Endometrial microvascular endothelial cells (primary cell): ENCODE data around the gene STXBP1. TPM values are rescaled to one million over a fixed set of nuclear protein-coding genes. Genes with fewer than 3 reads are reported as not detected.

Source experiments
- in situ Hi-C: cut with HindIII; loops from 2 replicates; pipeline ENCODE4 v1.10.0; 2017; ENCODE audit warnings: low sequenced_read_pairs, low pct_unique_long_range_greater_than_20kb; ENCODE audit errors: inconsistent ontology term
- total RNA-seq: library from RNA; depleted of rRNA; stranded (reverse); fragments of >200 nt; gene quantifications from one replicate; pipeline ENCODE4 v1.2.3, GENCODE V29; 2015; ENCODE audit errors: inconsistent ontology term

STXBP1 gene
- total RNA-seq, 1 donor from 2014 or later: 15.6 TPM

DNA sequence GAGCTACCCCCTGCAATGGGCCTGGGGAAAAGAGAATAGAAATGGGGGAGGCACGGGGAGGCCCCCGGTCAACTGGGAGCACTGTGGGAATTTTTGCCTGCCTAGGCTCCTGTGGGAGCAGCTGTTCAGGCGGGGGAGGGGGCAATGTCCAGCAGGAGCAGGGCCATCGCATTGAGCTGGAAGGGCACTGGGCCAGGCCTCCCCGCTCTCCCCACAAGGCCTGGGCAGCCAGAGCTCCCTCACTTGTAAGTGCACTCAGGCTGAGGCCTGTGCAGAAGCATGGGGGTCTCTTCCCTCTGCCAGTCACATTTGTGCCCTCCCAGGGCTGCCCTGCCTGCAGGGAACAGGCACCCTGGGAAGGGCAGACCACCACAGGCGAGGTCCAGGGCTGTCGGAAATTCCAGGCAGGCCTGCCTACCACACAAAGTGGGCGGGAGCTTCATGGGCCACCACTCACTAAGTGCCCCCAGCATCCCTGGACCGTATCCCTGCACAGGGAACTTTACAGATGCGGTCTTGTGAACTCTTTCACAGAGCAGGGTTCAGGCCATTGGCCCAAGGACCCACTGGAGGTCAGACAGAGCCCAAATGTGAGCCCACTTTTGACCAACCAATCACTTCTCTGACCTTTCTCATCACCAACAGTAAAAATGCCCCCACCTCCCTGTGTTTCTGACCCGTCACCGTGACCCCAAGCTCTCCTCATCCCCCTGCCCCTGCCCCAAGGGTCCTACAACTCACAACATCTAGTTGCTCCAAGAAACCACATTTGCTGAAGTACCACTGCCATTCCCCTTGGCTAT, 93.7 kb downstream of the STXBP1 start:
- in situ Hi-C loops: no loop called here

DNA sequence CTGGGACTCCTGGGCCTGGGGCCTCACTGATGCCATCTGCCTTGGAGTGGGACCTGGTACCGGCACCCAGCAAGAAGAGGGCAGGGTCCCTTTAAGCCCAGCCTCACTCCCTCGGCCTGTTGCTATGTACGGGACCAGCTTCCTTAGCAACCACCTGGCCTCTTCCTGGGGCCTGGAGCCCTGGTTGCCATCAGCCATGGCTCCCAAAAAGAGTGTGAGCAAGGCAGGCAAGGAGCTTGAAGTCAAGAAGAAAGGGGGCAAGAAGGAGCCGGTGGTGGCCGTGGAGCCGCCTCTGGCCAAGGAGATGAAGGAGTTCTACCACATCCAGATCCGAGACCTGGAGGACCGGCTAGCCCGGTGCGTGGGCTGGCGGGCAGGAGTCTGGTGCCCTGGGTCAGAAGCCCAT, 94.8 kb downstream of the STXBP1 start, which contains the start of gene CFAP157:
TSS of gene CFAP157 (plus strand) at position 153 of the 406 bp plus-strand sequence. CDS start at position 197, 44 bp downstream.
- in situ Hi-C loops: no loop called here

DNA sequence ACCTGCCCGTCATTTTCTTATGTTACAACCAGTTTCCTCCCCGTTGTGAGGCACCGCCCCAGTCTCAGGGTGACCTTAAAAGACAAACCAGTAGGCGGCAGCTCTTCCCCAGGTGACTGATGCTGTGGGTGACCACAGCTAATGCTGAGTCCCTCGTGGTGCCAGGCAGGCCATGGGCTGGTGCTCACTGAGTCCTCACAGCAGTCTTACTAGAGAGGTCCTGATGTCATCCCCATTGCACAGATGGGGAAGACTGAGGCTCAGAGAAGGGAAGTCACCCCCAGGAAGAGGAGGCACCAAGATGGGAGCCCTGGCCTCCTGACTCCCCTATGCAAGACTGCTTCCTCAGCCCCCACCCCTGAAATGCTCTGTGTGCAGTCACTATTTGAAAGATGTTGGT, 95.7 kb downstream of the STXBP1 start:
- in situ Hi-C loops: no loop called here

- in situ Hi-C loops: no loop called here
These were observed 97.0 kb downstream of the STXBP1 start for GRCh38 chr9:127708952-127709587.

- in situ Hi-C loops: no loop called here
These were observed 98.2 kb downstream of the STXBP1 start for GRCh38 chr9:127710204-127710783.

DNA sequence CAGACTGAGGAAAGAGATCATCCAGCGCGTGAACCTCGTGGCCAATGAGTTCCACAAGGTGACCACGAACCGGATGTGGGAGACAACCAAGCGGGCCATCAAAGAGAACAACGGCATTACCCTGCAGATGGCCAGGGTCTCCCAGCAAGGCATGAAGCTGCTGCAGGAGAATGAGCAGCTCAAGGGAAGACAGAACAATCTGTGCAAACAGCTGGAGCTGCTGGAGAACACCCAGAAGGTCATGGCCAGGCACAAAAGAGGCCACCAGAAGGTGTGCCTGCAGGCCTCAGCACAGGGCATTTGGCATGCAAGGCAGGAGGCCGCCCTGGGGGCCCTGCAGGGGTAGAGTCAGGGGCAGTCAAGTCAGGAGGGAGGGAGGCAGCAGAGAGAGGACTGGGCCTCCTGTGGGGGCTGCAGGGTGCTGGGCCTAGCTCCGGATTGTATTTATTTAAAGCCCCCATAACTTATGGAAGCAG, 99.2 kb downstream of the STXBP1 start:
- in situ Hi-C loops: no loop called here

DNA sequence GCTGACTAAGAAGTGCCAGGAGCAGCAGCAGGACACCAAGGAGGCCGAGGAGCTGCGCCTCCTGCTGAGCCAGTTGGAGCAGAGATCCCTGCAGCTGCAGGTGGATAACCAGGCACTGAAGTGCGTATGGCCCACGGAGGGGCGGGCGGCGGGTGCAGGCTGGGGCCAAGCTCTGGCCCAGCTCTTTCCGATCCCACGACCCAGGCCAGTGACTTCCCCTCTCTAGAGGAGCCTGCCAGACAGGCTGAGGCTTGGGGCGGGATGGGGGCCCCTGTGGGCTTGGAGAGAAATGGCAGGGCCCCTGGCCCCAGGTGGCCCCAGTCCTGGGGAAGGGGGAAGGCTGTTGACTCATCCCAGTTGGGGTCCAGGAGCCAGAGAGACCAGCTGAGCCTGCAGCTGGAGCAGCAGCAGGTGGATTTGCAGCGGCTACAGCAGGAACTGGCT, 99.8 kb downstream of the STXBP1 start:
- in situ Hi-C loops: no loop called here

- in situ Hi-C loops: no loop called here
These were observed 100.3 kb downstream of the STXBP1 start for GRCh38 chr9:127712371-127712770.

DNA sequence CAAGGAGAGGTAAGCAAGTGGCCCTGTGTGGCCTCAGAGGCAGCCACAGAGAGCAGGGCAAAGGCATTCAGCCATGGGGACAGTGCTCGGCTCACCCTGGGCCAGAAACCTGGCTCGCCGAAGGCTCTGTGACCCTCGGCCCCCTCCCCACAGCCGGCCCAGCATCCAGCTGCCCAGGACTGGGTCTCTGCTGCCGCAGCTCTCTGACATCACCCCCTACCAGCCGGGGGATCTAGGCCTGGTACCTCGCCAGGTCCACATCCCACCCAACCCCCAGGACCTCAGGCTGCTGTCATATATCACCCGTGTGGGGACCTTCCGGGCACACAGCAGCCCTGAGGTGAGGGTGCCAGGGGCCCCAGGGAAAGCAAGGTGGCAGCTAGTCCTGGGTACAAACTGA, 100.8 kb downstream of the STXBP1 start:
- in situ Hi-C loops: no loop called here

GRCh38 chr9:127714020-127714750, 102.1 kb downstream of the STXBP1 start:
- in situ Hi-C loops: no loop called here

DNA sequence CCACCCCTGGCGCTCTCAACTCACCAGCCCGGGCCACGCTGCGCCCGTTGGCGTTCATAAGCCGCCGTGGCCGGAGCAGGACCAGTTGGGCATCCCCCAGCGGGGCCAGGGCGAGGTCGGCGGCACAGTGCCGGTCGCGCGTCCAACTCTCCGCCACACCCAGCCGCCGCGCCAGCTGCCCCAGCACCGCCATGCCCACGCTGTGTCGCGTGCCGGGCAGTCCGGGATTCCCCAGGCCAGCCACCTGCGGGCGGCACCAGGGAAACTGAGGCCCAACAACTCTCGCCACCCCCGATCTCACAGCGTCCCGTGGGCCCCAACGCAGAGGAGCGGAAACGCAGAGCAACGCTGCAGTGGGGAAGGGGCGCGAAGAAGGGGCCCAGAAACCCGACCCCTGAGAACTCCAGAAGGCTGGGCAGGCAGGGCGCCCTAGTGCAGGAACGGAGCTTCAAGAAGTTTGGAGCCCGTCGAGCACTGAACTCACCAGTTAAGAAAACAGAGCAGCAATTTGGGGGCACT, 102.9 kb downstream of the STXBP1 start:
- in situ Hi-C loops: no loop called here

DNA sequence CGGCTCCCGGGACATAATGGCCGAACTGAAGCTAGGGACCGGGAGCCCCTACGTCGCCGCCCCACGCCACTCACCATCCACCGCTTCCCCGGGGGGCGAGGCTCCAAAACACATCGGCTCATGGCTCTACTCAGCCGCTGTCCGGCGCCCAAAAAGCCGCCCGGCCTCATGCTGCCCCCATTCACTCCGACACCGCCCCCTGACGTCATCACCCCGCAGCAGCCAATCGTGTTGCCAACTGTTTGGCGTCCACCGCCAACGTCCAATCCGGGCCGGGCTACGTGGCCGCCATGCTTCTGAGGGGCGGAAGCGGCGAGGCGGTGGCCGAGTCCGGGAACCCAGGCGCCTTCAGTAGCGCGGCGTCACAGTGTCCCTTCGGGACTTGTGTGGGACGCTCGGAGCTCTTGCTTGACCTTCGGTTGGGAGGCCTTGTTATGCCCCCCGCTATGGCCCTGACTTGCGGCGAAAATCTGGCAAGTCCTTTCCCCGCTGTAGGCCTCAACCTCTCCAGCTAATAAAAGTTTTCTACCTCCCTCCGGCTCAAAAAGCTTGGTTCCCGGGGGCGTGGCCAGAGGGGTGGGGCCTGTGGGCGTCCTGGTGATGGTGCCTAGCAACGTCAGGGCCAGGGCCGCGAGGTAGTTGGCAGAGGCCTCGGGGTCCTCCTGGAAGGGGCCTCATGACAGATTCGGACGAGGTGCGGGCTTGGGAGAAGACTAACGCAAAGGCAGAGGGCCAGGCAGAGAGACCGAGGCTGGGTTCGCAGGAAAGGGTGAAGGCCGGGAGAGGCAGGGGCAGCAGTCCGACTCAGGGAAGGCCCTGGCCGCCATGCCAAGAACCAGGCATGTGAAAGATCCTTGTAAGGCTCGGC, 103.6 kb downstream of the STXBP1 start, which contains the start of the genes PTRH1 and TTC16:
TSS of gene PTRH1 (minus strand) at position 194 of the 868 bp plus-strand sequence. CDS start at position 170, 24 bp downstream.
TSS of gene TTC16 (plus strand) at position 610 of the 868 bp plus-strand sequence. CDS start at position 677, 67 bp downstream.
- in situ Hi-C loops: no loop called here

DNA sequence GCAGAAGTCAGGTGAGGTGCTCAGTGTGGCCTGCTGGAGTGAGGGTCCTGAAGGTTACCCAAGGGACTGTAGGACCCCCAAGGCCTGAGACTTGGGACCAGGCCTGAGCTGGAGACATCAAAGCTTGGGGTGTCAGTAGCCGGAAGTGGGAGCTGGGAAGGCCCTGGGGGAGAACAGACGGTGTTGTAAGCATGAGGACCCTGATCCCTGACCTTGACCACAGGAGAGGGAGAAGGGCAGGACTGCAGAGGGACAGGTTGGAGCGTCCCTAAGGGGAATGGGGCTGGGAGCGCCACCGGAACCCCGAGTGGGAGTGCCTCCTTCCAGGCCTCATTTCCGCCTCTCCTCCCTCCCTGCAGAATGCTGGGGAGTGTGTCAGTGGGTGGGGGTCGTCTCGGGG, 104.3 kb downstream of the STXBP1 start:
- in situ Hi-C loops: no loop called here

DNA sequence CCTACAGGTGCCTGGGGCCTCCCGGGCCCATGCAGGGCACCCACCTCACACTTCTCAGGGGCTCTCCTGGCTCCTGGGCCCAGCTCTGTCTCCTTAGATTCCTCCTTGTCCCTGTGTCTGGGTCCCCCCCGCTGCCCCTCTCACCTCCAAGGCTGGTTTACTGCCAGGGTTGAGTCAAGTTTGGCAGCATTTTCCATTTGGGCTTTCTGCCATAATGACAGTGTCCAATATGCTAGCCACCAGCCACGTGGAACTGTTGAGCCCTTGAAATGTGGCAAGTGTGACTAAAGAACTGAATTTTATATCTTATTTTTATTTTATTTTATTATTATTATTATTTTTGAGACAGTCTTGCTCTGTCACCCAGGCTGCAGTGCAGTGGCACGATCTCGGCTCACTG, 105.7 kb downstream of the STXBP1 start:
- in situ Hi-C loops: no loop called here

- in situ Hi-C loops: no loop called here
These were observed 108.2 kb downstream of the STXBP1 start for GRCh38 chr9:127720031-127720864.

DNA sequence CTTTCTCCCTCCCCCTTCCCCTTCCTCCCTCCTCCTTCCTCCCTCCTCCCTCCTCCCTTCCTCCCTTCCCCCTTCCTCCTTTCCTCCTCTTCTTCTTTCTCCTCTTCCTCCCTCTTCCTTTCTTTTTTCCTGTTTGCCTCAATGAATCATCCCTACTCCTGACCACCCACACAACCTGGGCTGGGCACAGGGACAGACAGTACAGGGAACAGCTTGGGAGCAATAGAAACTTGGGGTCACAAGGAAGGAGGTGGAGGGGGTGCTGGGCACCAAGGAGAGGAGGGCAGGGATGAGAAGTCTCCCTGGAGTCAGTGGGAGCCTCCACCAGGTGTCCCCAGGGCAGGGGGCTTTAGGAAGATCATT, 108.8 kb downstream of the STXBP1 start:
- in situ Hi-C loops: no loop called here

DNA sequence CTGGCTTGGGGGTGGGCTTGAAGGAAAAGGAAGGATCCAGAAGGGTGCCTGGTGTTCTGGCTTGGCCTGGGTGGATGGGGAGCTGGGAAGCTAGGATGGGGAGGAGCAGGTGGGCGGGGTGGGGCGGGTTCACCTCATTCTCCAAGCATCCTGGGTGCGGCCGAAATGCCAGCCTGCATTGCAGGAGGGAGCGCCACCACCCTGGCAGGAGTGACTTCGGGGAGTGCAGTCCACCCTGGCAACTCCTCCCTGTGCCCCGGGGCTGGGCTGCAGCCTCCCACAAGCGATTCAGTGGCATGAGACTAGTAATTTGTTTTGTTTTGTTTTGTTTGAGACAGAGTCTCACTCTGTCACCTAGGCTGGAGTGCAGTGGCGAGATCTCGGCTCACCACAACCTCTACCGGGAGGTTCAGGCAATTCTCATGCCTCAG, 109.3 kb downstream of the STXBP1 start:
- in situ Hi-C loops: no loop called here
